BLaER1 treated with 17β-estradiol and CSF1 and Interleukin-3, amounts not matched to agents 10 nM and 100 nM (cell line): Measurements from ENCODE around the gene ROR2.

Experiments
- H3K27ac ChIP-seq, 11 experiments: shearing (Covaris generic); formaldehyde crosslinking; 2 replicates each; pipeline ENCODE4 v1.8.1; 2022
- H3K27me3 ChIP-seq, 11 experiments: shearing (Covaris generic); formaldehyde crosslinking; 2 replicates each; pipeline ENCODE4 v1.8.1; 2022
- H3K36me3 ChIP-seq, 11 experiments: shearing (Covaris generic); formaldehyde crosslinking; 2 replicates each; pipeline ENCODE4 v1.8.1; 2022
- H3K4me1 ChIP-seq, 10 experiments: shearing (Covaris generic); formaldehyde crosslinking; 2 replicates each; pipeline ENCODE4 v1.8.1; 2022
- H3K4me2 ChIP-seq, 11 experiments: shearing (Covaris generic); formaldehyde crosslinking; 2 replicates each; pipeline ENCODE4 v1.8.1; 2022
- H3K4me3 ChIP-seq, 10 experiments: shearing (Covaris generic); formaldehyde crosslinking; 2 replicates each; pipeline ENCODE4 v1.8.1; 2022
- H3K9ac ChIP-seq, 11 experiments: shearing (Covaris generic); formaldehyde crosslinking; 2 replicates each; pipeline ENCODE4 v1.8.1; 2022
- H3K9me3 ChIP-seq, 11 experiments: shearing (Covaris generic); formaldehyde crosslinking; replicated peaks in 1 of 11; 2 replicates each; pipeline ENCODE4 v1.8.1; 2022
- H4K20me1 ChIP-seq, 11 experiments: shearing (Covaris generic); formaldehyde crosslinking; 2 replicates each; pipeline ENCODE4 v1.8.1; 2022
- Cebpa-rat ChIP-seq, 11 experiments: shearing (Covaris generic); IDR thresholded peaks; 2 replicates each; pipeline ENCODE4 v1.8.1; 2022

ROR2 gene

DNA sequence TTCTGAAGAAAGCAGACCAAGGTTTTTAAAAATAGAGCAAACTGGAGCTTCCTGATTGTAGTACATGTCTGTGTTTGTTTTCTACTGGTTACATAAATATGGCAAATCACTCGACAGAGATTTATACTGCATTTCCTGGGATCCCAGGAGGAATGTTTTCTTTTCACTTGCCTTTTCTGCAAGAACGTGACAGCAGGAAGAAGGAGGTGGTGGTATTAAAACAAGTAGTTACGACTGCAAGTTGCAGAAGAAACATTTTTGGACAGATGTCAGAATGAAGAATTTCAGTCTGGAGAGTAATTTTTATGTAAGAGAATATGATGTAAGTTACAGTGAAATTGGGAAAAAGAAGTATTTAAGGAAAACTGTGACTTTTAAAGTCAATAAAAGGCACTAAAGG lies 272.7 kb downstream of the ROR2 start:
- Histone ChIP-seq H3K9ac (no peak overlapping the region), H3K4me1 (peaks cover 0 to 7% (median 0%) of the 10 kb centered on the region in 10 experiments; a peak in 3 of 20 replicates), H3K4me3 (no peak overlapping the region), H3K9me3 (peaks cover 0 to 5% (median 0%) of the 10 kb centered on the region in 11 experiments; a peak in 3 of 22 replicates), H3K27ac (no peak overlapping the region), H4K20me1 (no peaks in the 10 kb centered on the region), H3K4me2 (no peak overlapping the region), H3K36me3 (no peaks in the 10 kb centered on the region), H3K27me3 (no peaks in the 10 kb centered on the region)
- no peak for TF ChIP-seq Cebpa-rat (IDR thresholded peaks at IDR 0.05)

DNA sequence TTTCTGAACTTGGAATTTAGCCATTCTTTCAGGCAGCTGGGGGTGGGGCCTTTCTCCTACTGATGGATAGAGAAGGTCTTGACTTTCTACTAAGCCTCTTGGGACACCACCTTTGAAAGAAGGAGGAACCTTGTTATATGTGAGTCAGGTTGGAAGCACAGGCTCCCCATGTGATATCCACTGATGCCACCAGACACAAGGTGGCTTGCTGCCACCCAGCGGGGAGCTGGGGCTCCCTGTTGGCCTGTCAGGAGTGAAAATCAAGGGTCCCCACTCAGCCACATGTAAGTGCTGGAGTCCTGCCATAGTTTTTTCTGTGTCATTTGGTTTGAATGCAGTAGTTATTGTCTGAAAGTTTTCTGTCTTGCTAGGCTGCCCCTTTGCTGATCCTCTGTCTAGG lies 274.0 kb downstream of the ROR2 start:
- H3K4me2 ChIP-seq = no peak overlapping the region
- TF ChIP-seq Cebpa-rat (IDR thresholded peaks at IDR 0.05) = no peak
- no peak overlapping the region for H3K4me3 ChIP-seq
- H3K27me3 ChIP-seq = no peaks in the 10 kb centered on the region
- no peak overlapping the region for H3K9ac ChIP-seq
- no peak overlapping the region for H3K27ac ChIP-seq
- H3K4me1 ChIP-seq = peaks cover 0 to 7% (median 0%) of the 10 kb centered on the region in 10 experiments; a peak in 2 of 20 replicates
- no peaks in the 10 kb centered on the region for H4K20me1 ChIP-seq
- H3K36me3 ChIP-seq = no peaks in the 10 kb centered on the region
- peaks cover 0 to 6% (median 0%) of the 10 kb centered on the region in 11 experiments; a peak in 2 of 22 replicates for H3K9me3 ChIP-seq

DNA sequence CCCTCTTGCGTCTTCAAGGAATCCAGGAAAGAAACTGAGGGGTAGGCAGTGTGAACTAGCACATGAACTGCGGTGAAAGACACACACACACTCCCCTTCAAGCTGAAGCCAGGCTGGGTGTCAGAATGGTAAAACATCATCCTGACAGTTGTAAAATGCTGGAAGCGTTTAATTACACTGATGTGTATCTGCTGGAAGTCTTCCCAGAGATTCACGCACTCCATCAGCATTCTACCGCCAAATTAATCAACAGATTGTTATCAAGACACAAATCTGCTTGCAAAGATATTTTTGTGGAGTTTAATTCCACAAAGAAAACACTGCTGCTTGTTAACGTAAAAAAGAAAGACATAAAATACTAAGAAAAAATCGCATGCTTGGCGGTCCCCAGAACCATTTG lies 285.4 kb downstream of the ROR2 start:
- Histone ChIP-seq H4K20me1 (no peaks in the 10 kb centered on the region), H3K36me3 (no peaks in the 10 kb centered on the region), H3K9me3 (no peaks in the 10 kb centered on the region), H3K9ac (no peak overlapping the region), H3K4me1 (peaks cover 0 to 11% (median 0%) of the 10 kb centered on the region in 10 experiments; a peak in 3 of 20 replicates), H3K27ac (no peak overlapping the region), H3K4me3 (no peak overlapping the region), H3K27me3 (no peaks in the 10 kb centered on the region), H3K4me2 (no peak overlapping the region)
- TF ChIP-seq Cebpa-rat (IDR thresholded peaks at IDR 0.05) = no peak

DNA sequence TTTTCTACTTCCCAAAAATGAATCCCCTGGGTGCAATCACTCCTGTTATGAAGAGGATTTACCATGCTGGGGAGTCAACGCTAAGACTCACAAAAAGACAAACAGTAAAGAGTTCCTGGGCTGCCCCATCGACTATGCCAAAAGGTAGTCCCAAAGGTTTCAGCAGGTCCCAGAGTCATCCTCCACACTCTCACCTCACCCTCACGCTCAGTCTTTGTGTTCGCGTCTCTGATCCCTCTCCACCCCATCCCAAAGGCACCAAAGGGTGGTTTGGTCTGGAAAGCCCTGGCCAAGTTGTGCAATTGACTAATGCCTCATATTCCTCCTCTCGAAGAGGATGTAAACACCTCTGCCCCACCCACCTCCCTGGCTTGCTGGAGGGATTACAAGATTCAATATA lies 286.2 kb downstream of the ROR2 start:
- H3K9me3 ChIP-seq = no peaks in the 10 kb centered on the region
- H3K27ac ChIP-seq = no peak overlapping the region
- no peak overlapping the region for H3K4me2 ChIP-seq
- no peak overlapping the region for H3K4me3 ChIP-seq
- H4K20me1 ChIP-seq = no peaks in the 10 kb centered on the region
- H3K9ac ChIP-seq = no peak overlapping the region
- H3K27me3 ChIP-seq = no peaks in the 10 kb centered on the region
- TF ChIP-seq Cebpa-rat (IDR thresholded peaks at IDR 0.05) = no peak
- peaks cover 3 to 11% (median 7%) of the 10 kb centered on the region in 10 experiments; a peak in 14 of 20 replicates for H3K4me1 ChIP-seq
- no peaks in the 10 kb centered on the region for H3K36me3 ChIP-seq

DNA sequence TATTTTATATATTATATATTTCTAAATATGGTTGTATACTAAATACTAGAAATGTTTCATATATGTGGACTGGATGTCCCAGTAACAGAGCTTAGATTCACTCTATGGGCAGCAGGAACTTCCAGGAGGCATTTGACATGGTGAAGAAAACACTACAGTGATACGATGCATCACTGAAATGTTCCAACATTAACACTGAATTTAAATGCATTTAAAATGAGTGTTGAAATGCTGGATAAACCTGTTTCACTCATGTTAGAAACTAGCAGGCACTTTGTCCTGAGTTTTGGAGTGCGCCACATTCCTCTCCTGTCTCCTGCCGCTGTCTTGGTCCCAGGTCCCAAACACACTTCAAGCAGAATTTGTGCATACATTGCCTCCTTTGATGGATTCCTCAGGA lies 288.6 kb downstream of the ROR2 start:
- Histone ChIP-seq H3K27me3 (no peaks in the 10 kb centered on the region), H3K9ac (no peak overlapping the region), H3K36me3 (no peaks in the 10 kb centered on the region), H3K4me2 (no peak overlapping the region), H3K4me1 (peaks cover 8 to 17% (median 11%) of the 10 kb centered on the region in 10 experiments; a peak in 14 of 20 replicates), H4K20me1 (no peaks in the 10 kb centered on the region), H3K4me3 (no peak overlapping the region), H3K9me3 (no peaks in the 10 kb centered on the region), H3K27ac (no peak overlapping the region)
- TF ChIP-seq Cebpa-rat (IDR thresholded peaks at IDR 0.05) = no peak

DNA sequence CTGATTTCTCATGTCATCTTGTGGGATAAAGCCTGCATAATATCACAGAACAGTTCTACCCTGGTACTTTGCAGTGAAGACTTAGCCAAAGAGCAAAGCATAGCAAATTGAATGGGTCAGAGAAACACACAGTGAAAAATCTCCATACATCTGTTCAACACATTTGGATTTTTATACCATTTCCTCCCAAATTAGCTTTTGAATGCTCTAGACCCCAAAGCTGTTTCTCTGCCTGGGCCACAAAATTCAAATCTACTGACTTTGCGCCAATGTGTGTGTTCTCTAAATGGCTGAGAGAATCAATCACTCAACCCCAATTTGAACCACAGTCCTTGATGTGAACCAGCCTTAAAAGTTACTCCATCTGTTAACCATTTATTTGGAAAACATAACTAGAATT lies 289.5 kb downstream of the ROR2 start:
- TF ChIP-seq Cebpa-rat (IDR thresholded peaks at IDR 0.05) = no peak

DNA sequence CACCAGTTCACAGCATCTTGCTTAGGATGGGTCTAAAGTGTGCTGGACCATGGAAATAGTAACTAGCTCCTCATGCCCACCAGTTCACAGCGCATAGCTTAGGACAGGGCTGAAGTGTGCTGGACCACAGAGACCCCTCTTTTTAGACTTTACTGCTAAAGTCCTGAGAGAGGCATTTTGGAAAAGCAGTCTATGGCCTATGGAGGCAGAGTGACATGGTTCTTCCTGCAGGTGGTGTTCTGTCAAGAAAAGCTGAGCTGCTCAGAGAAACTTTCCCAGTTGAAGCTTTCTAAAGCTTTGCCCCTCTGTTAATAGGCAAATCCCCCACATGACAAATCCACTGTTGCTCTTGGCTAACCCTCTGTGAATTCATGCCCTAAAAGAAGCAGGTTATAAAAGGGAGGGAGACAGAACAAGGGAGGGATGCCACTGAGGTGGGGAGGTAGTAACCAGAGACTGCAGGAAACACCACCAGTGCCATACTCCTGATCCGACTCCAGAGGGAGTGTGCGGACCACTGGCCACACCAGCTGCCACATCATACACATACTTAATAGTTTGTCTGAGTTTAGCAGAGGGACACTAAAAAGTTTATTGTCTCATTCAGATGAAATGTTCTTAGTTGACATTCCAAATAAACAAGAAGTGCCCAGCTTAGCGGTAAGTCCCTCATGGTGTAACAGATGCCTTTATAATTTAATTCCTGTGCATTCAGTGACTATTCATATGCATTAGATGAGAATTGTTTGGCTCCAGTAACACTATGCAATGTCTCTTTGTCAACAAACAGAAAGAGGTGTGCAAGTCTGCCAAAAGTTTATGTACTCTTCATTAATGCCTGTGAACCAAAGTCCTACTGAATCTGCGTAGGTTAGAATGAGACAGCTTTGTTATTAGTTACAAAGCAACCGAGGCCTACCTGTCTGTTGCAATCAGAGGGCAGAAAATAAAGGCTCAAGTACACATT lies 290.2 kb downstream of the ROR2 start:
- no peak for TF ChIP-seq Cebpa-rat (IDR thresholded peaks at IDR 0.05)
- Histone ChIP-seq H3K27ac (no peak overlapping the region), H3K4me3 (no peak overlapping the region), H3K9me3 (no peaks in the 10 kb centered on the region), H3K27me3 (no peaks in the 10 kb centered on the region), H3K36me3 (no peaks in the 10 kb centered on the region), H3K4me2 (peak overlapping the region in 3 of 11 experiments; percentile 21 to 48 (median 37); a peak in 3 of 22 replicates), H3K9ac (no peak overlapping the region), H4K20me1 (no peaks in the 10 kb centered on the region), H3K4me1 (peaks cover 8 to 17% (median 11%) of the 10 kb centered on the region in 10 experiments; a peak in 14 of 20 replicates)

More for the DNA sequence above, 289.5 kb downstream of the ROR2 start:
- Histone ChIP-seq H3K36me3 (no peaks in the 10 kb centered on the region), H3K27ac (no peak overlapping the region), H3K4me3 (no peak overlapping the region), H3K27me3 (no peaks in the 10 kb centered on the region), H3K9me3 (no peaks in the 10 kb centered on the region), H3K4me2 (no peak overlapping the region), H4K20me1 (no peaks in the 10 kb centered on the region), H3K9ac (no peak overlapping the region), H3K4me1 (peaks cover 8 to 17% (median 11%) of the 10 kb centered on the region in 10 experiments; a peak in 14 of 20 replicates)

DNA sequence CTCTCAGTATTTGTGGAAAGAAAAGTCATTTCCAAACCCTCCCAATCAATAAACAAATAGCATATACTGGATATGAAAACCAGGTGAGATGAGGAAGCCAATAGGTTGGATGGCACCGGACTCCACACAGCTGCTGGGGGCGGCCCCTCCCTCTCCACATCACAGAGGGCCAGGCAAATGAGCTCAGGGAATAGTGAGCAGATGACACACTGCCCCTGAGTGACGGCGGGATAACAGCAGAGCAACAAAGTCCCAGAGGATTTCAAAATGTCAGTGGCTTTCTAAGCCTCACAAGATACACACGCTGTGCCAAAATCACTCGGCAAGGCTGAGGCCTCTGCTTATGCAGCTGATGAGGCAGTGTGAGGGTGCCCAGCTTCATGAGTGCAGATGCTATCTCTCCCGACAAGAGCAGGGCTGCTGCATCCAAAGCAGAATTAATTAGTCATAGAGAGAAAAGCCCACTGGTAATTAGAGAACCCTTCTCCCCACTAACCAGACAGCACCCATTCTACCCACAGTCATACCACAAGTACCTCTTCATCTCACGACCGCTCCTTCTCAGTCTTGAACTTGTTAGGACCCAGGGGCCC lies 291.4 kb downstream of the ROR2 start:
- no peak for TF ChIP-seq Cebpa-rat (IDR thresholded peaks at IDR 0.05)
- Histone ChIP-seq H3K4me1 (peaks cover 8 to 17% (median 11%) of the 10 kb centered on the region in 10 experiments; a peak in 14 of 20 replicates), H3K36me3 (no peaks in the 10 kb centered on the region), H3K27ac (no peak overlapping the region), H3K9ac (peak overlapping the region in 2 of 11 experiments; percentile 0 to 24; a peak in 2 of 22 replicates), H3K9me3 (no peaks in the 10 kb centered on the region), H3K27me3 (no peaks in the 10 kb centered on the region), H4K20me1 (no peaks in the 10 kb centered on the region), H3K4me2 (peak overlapping the region in 9 of 11 experiments; percentile 4 to 61 (median 38); a peak in 14 of 22 replicates), H3K4me3 (no peak overlapping the region)

DNA sequence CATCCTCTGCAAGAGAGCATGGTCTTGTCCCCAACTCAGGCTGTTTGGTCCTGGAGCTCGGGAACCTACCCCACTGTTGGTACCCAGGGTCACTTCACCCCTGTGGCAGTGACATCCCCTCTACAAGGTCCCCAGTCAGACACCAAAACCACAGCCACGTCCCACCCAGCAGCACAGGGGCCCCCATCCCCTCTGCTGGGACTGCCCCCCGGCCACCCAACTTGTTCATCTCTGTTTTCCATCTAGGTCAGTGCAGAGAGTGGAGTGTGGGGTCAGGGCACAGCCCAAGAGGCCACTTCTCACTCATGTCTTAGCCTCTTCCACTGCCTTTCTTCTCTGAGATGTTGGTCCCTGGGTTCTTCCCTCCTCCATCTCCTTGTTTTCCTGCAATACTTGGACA lies 292.5 kb downstream of the ROR2 start:
- no peak overlapping the region for H3K9ac ChIP-seq
- H3K27me3 ChIP-seq = no peaks in the 10 kb centered on the region
- H3K4me1 ChIP-seq = peaks cover 8 to 17% (median 11%) of the 10 kb centered on the region in 10 experiments; a peak in 14 of 20 replicates
- H3K4me2 ChIP-seq = no peak overlapping the region
- no peaks in the 10 kb centered on the region for H3K36me3 ChIP-seq
- no peaks in the 10 kb centered on the region for H4K20me1 ChIP-seq
- no peak overlapping the region for H3K4me3 ChIP-seq
- TF ChIP-seq Cebpa-rat (IDR thresholded peaks at IDR 0.05) = no peak
- no peaks in the 10 kb centered on the region for H3K9me3 ChIP-seq
- H3K27ac ChIP-seq = no peak overlapping the region
